Measurements from ENCODE around the gene WDFY3. TPM values are rescaled to one million over a fixed set of nuclear protein-coding genes. Genes with fewer than 3 reads are reported as not detected.
A peak's percentile ranks its signal among the peaks of the same experiment; 100 is the strongest.
"Not testable (repeated sequence)": the region's sequence is repeated elsewhere in the genome, so short reads cannot be mapped to it uniquely, and the experiment has no call there.

The WDFY3 gene
- total RNA-seq, 1 experiment from 2014 or later = 19.2 TPM

GRCh38 chr4:84683064-84683850, 283.2 kb downstream of the WDFY3 start:
- in situ Hi-C loops (cut with HindIII; ENCODE audit: low pct_unique_long_range_greater_than_20kb, low sequenced_read_pairs) = no loop called here

DNA sequence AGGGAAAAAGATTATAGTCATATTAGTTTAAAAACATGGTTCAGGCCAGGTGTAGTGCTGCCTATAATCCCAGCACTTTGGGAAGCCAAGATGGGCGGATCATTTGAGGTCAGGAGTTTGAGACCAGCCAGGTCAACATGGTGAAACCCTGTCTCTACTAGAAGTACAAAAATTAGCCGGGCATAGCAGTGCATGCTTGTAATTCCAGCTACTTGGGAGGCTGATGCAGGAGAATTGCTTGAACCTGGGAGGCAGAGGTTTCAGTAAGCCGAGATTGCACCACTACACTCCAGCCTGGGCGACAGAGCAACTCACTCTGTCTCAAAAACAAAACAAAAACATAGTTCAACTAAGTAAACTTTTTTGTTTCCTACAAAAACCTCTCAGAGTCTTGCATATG, 283.8 kb downstream of the WDFY3 start:
- in situ Hi-C loops (cut with HindIII; ENCODE audit: low pct_unique_long_range_greater_than_20kb, low sequenced_read_pairs); DNase-seq (ENCODE audit: low read depth, low spot score): not testable (repeated sequence)

More at GRCh38 chr4:84683064-84683850, 283.2 kb downstream of the WDFY3 start:
- DNase-seq (ENCODE audit: low read depth, low spot score) = peak; percentile 31

- DNase-seq (ENCODE audit: low read depth, low spot score) = peak; percentile 76
- in situ Hi-C loops (cut with HindIII; ENCODE audit: low pct_unique_long_range_greater_than_20kb, low sequenced_read_pairs) = no loop called here
Measured at GRCh38 chr4:84681486-84682274, 284.8 kb downstream of the WDFY3 start.

DNA sequence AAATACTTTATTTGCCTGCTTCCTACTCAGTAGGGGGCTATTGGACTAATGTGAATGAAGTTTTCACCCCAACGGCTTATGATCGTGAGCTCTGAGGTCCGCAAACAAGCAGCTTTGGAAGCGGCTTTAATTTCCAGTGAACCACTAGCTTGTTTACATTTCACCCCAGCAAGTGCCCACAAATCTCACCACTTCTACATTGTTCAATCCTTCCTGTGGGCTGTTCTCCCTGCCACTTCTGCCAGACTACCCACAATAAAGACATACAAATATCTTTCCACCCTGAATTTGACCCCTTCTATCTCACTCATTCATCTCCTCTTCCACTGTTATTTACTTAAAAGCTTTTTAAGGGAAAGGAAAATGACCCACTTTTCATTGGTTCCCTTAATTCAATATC, 285.5 kb downstream of the WDFY3 start:
- in situ Hi-C loops (cut with HindIII; ENCODE audit: low pct_unique_long_range_greater_than_20kb, low sequenced_read_pairs) = no loop called here
- no peak for DNase-seq (ENCODE audit: low read depth, low spot score)

- in situ Hi-C loops (cut with HindIII; ENCODE audit: low pct_unique_long_range_greater_than_20kb, low sequenced_read_pairs) = no loop called here
- no peak for DNase-seq (ENCODE audit: low read depth, low spot score)
Measured at GRCh38 chr4:84678976-84679744, 287.3 kb downstream of the WDFY3 start.

DNA sequence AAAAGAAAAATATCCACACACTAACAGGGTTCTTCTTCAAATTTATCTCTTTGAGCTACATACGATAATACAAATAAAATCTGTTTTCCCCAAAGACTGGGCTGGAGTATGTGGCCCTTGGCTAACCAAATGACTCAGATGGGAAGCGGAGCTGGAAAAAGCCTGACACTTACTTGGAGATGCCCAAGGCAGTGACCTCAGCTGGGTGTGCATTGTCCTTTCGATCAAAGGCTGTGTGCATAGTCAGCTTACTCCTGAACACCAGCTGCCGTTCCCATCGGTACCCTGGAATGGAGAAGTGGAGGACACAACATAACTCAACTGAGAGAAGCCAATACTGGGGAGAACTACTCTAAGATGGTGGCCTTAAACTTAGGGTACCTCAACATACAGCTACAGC, 288.5 kb downstream of the WDFY3 start:
- in situ Hi-C loops (cut with HindIII; ENCODE audit: low pct_unique_long_range_greater_than_20kb, low sequenced_read_pairs) = no loop called here
- no peak for DNase-seq (ENCODE audit: low read depth, low spot score)

GRCh38 chr4:84677093-84677492, 289.4 kb downstream of the WDFY3 start:
- DNase-seq (ENCODE audit: low read depth, low spot score) = no peak
- in situ Hi-C loops (cut with HindIII; ENCODE audit: low pct_unique_long_range_greater_than_20kb, low sequenced_read_pairs) = no loop called here

- no peak for DNase-seq (ENCODE audit: low read depth, low spot score)
- in situ Hi-C loops (cut with HindIII; ENCODE audit: low pct_unique_long_range_greater_than_20kb, low sequenced_read_pairs) = no loop called here
Measured at GRCh38 chr4:84673475-84674240, 292.8 kb downstream of the WDFY3 start.

DNA sequence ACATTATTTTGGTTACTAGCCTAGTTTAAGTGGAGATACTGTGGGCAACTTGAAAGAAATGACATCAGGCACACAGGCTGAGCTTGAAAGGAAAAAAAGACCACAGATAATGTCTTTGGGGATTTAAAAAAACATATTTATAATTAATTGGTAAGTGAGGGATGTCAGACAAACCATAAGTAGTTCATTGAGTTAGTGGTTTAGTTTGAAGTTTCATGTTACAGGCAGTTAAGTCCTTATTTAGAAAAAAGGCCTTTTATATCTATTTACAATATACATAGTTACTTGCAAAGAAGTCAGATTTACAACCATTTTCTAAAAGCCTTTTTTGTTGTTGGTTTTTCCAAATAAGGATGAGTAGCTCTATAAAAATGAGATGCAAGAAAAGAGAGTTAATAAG, 294.3 kb downstream of the WDFY3 start:
- in situ Hi-C loops (cut with HindIII; ENCODE audit: low pct_unique_long_range_greater_than_20kb, low sequenced_read_pairs) = no loop called here
- no peak for DNase-seq (ENCODE audit: low read depth, low spot score)

- DNase-seq (ENCODE audit: low read depth, low spot score) = no peak
- in situ Hi-C loops (cut with HindIII; ENCODE audit: low pct_unique_long_range_greater_than_20kb, low sequenced_read_pairs) = no loop called here
Measured at GRCh38 chr4:84669201-84669600, 297.3 kb downstream of the WDFY3 start.

GRCh38 chr4:84666439-84666838, 300.1 kb downstream of the WDFY3 start:
- in situ Hi-C loops (cut with HindIII; ENCODE audit: low pct_unique_long_range_greater_than_20kb, low sequenced_read_pairs) = no loop called here
- no peak for DNase-seq (ENCODE audit: low read depth, low spot score)

- in situ Hi-C loops (cut with HindIII; ENCODE audit: low pct_unique_long_range_greater_than_20kb, low sequenced_read_pairs); DNase-seq (ENCODE audit: low read depth, low spot score): not testable (repeated sequence)
Measured at GRCh38 chr4:84664767-84665166, 301.7 kb downstream of the WDFY3 start.

GRCh38 chr4:84661191-84661939, 305.1 kb downstream of the WDFY3 start:
- no peak for DNase-seq (ENCODE audit: low read depth, low spot score)
- in situ Hi-C loops (cut with HindIII; ENCODE audit: low pct_unique_long_range_greater_than_20kb, low sequenced_read_pairs) = no loop called here

- DNase-seq (ENCODE audit: low read depth, low spot score) = no peak
- in situ Hi-C loops (cut with HindIII; ENCODE audit: low pct_unique_long_range_greater_than_20kb, low sequenced_read_pairs) = no loop called here
Measured at GRCh38 chr4:84660606-84661005, 305.9 kb downstream of the WDFY3 start.

GRCh38 chr4:84652478-84652877, 314.0 kb downstream of the WDFY3 start:
- in situ Hi-C loops (cut with HindIII; ENCODE audit: low pct_unique_long_range_greater_than_20kb, low sequenced_read_pairs) = no loop called here
- no peak for DNase-seq (ENCODE audit: low read depth, low spot score)

- in situ Hi-C loops (cut with HindIII; ENCODE audit: low pct_unique_long_range_greater_than_20kb, low sequenced_read_pairs) = no loop called here
- DNase-seq (ENCODE audit: low read depth, low spot score) = no peak
Measured at GRCh38 chr4:84651499-84651898, 315.0 kb downstream of the WDFY3 start.
